HG03039 (cell line): ENCODE data around the gene LRP5.

Experiments
- ATAC-seq: cut with Tn5 transposase; IDR thresholded peaks from one replicate; pipeline ENCODE4 v1.9.1; 2021; ENCODE audit warnings: mild to moderate bottlenecking, moderate library complexity; ENCODE audit not compliant: unreplicated experiment

Gene LRP5

GRCh38 chr11:68495872-68496271 is 183.5 kb downstream of the LRP5 start:
- ATAC-seq = no peak

GRCh38 chr11:68497761-68498160 is 185.4 kb downstream of the LRP5 start:
- no peak for ATAC-seq

GRCh38 chr11:68498321-68498720 is 185.9 kb downstream of the LRP5 start:
- ATAC-seq = no peak
